ENCODE data around the gene GJA10. TPM values are rescaled to one million over a fixed set of nuclear protein-coding genes. Genes with fewer than 3 reads are reported as not detected.

The GJA10 gene
- total RNA-seq, 1 donor from 2014 or later: not detected

DNA sequence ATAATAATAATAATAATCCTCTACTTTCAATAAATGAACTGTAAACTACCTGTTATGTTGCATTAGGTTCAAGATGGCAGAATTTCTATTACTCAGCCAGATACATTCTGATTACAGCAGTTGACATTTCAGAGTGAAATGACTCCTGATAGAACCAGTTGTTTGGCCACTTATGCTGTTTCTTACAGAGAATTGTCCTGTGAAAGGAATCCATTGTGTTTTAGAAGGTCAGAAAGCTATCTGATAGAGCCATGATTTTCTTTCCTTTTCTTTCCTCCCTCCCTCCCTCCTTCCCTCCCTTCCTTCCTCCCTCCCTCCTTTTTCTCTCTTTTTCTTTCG, 16.6 kb downstream of the GJA10 start:
- TF ChIP-seq, protein P1, sequence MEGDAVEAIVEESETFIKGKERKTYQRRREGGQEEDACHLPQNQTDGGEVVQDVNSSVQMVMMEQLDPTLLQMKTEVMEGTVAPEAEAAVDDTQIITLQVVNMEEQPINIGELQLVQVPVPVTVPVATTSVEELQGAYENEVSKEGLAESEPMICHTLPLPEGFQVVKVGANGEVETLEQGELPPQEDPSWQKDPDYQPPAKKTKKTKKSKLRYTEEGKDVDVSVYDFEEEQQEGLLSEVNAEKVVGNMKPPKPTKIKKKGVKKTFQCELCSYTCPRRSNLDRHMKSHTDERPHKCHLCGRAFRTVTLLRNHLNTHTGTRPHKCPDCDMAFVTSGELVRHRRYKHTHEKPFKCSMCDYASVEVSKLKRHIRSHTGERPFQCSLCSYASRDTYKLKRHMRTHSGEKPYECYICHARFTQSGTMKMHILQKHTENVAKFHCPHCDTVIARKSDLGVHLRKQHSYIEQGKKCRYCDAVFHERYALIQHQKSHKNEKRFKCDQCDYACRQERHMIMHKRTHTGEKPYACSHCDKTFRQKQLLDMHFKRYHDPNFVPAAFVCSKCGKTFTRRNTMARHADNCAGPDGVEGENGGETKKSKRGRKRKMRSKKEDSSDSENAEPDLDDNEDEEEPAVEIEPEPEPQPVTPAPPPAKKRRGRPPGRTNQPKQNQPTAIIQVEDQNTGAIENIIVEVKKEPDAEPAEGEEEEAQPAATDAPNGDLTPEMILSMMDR (IDR thresholded peaks at IDR 0.05; ENCODE audit: insufficient read depth, low read length, poor library complexity, severe bottlenecking): no peak
- H3K4me3 ChIP-seq (ENCODE audit: low read depth, low read length): no peak overlapping the region

DNA sequence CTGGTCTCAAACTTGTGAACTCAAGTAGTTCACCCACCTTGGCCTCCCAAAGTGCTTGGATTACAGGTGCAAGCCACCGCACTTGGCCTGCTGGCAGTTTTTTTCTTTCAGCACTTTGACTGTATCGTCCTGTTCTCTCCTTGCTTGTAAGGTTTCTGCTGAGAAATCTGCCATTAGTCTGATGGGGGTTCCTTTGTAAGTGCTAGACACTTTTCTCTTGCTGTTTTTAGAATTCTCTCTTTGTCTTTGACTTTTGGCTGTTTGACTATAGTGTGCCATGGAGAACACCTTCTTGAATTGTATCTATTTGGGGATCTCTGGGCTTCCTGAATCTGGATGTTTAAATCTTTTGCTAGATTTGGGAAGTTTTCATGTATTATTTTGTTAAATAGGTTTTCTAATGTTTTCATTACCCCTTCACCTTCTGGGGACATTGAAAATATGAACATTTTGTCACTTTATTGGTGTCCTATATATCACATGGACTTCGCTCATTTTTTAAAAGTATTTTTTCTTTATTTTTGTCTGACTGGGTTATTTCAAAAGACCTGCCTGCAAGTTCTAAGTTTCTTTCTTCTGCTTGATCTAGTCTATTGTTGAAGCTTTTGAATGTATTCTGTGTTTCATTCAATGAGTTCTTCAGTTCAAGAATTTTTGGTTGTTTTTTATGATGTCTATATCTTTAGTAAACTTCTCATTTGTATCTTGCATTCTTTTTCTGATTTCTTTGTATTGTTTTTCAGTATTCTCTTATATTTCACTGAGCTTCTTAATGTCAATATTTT, 22.1 kb downstream of the GJA10 start:
- H3K36me3 ChIP-seq (ENCODE audit: control insufficient read depth, insufficient read depth, low read length): no peaks in the 10 kb centered on the region
- TF ChIP-seq, protein P1 (IDR thresholded peaks at IDR 0.05; ENCODE audit: insufficient read depth, low read length, poor library complexity, severe bottlenecking): no peak
- no peak for DNase-seq (ENCODE audit: low read depth)
- no peaks in the 10 kb centered on the region for H3K27me3 ChIP-seq (ENCODE audit: control insufficient read depth, insufficient read depth, low read length)
- no peak overlapping the region for H3K4me3 ChIP-seq (ENCODE audit: low read depth, low read length)

More for the DNA sequence above, 16.6 kb downstream of the GJA10 start:
- Histone ChIP-seq H3K27me3 (ENCODE audit: control insufficient read depth, insufficient read depth, low read length) (no peaks in the 10 kb centered on the region), H3K36me3 (ENCODE audit: control insufficient read depth, insufficient read depth, low read length) (no peaks in the 10 kb centered on the region)
- no peak for DNase-seq (ENCODE audit: low read depth)

DNA sequence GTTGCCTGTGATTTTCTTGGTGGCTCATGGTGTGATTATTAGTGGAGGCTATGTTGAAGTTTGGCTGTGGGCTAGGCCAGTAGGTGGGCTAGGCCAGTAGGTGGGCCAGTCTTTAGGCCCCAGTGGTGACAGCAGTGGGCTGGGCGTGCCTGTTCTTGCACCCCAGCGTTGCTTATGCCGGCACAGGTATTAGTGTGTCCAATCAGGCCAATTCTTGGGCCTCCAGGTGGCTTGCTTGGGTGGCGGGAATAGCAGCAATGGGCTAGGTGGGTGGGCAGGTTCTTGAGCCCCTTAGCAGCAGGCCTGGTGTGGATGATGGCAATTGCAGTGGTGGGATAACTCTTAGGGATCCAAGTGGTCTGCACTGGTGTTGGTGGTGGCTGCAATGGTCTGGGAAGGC, 22.9 kb downstream of the GJA10 start:
- Histone ChIP-seq H3K4me3 (ENCODE audit: low read depth, low read length) (no peak overlapping the region), H3K27me3 (ENCODE audit: control insufficient read depth, insufficient read depth, low read length) (no peaks in the 10 kb centered on the region), H3K36me3 (ENCODE audit: control insufficient read depth, insufficient read depth, low read length) (no peaks in the 10 kb centered on the region)
- DNase-seq (ENCODE audit: low read depth): no peak
- TF ChIP-seq, protein P1 (IDR thresholded peaks at IDR 0.05; ENCODE audit: insufficient read depth, low read length, poor library complexity, severe bottlenecking): no peak

DNA sequence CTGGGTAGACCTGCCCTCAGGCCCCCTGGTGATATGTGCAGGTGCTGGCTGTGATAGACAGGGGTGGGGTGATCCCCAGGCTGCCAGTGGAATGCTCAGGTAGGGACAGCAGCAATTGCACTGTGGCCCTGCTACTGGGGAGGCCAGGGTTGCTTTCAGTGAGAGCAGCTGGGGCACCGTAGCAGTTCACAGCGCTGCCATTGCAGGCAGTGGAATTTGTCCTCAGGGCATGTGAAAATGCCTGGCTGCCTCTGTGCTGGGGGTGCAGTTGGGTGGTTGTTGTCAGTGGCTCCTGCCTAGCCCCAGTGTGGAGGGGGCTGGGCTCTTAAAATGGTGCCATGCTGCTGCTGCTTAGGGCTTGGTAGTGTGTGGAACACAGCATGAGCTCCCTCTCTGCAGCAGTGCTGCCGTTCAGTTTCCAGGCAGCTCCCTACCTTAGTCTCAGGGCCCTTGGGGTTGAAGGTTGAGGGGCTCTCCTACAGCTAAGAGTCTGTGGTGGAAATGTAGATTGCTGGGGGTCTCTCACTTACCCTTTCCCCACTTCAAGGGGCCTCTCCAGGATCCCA, 23.6 kb downstream of the GJA10 start:
- no peaks in the 10 kb centered on the region for H3K27me3 ChIP-seq (ENCODE audit: control insufficient read depth, insufficient read depth, low read length)

DNA sequence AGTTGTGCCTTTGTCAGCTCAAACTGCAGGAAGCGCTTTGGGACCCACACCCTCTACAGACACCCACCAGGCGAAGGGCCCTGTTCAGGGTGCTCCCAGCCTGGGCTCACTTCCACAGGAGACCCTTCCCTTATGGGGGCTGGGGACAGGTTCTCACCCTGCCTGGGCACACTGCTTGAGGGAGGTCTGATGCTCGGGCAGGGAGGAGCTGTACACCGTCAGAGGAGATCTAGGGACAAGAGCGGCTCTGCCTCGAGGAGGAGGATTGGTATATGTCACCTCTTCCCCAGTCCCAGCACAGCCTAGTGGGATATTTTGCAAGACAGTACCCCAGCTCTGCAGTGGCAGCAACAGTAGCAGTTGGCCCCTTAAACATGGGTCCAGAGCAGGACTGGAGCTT, 26.9 kb downstream of the GJA10 start:
- Histone ChIP-seq H3K36me3 (ENCODE audit: control insufficient read depth, insufficient read depth, low read length) (no peaks in the 10 kb centered on the region), H3K27me3 (ENCODE audit: control insufficient read depth, insufficient read depth, low read length) (no peaks in the 10 kb centered on the region), H3K4me3 (ENCODE audit: low read depth, low read length) (no peak overlapping the region)
- TF ChIP-seq, protein P1 (IDR thresholded peaks at IDR 0.05; ENCODE audit: insufficient read depth, low read length, poor library complexity, severe bottlenecking): no peak
- no peak for DNase-seq (ENCODE audit: low read depth)

More for the DNA sequence above, 23.6 kb downstream of the GJA10 start:
- TF ChIP-seq, protein P1 (IDR thresholded peaks at IDR 0.05; ENCODE audit: insufficient read depth, low read length, poor library complexity, severe bottlenecking): no peak
- Histone ChIP-seq H3K4me3 (ENCODE audit: low read depth, low read length) (no peak overlapping the region), H3K36me3 (ENCODE audit: control insufficient read depth, insufficient read depth, low read length) (no peaks in the 10 kb centered on the region)
- no peak for DNase-seq (ENCODE audit: low read depth)

All from kidney epithelial cell (primary cell).